SU-DHL-6 (cell line): ENCODE results near the gene CCDC70.

Experiments
- H2AFZ ChIP-seq: fragments of 200-600 bp; sonication (generic); 2 replicates; pipeline ENCODE4 v1.6.1; 2014; ENCODE audit warnings: low read depth, mild to moderate bottlenecking, moderate library complexity, mixed read lengths, antibody characterized with exemption, low read length; ENCODE audit not compliant: severe bottlenecking
- H3F3A ChIP-seq: fragments of 200-600 bp; shearing (Covaris generic); 2 replicates; pipeline ENCODE4 v1.6.0; 2016; ENCODE audit warnings: antibody characterized with exemption, mild to moderate bottlenecking; ENCODE audit not compliant: insufficient read depth
- H3K27ac ChIP-seq: fragments of 200-600 bp; sonication (generic); 2 replicates; pipeline ENCODE4 v1.5.1; 2016; ENCODE audit warnings: low read depth, mild to moderate bottlenecking, low read length, moderate library complexity, mixed read lengths
- H3K27me3 ChIP-seq: fragments of 200-600 bp; sonication (generic), shearing (Covaris generic); 2 replicates; pipeline ENCODE4 v1.6.0; 2014; ENCODE audit warnings: mild to moderate bottlenecking, low read length
- H3K36me3 ChIP-seq: fragments of 200-600 bp; sonication (generic); 2 replicates; pipeline ENCODE4 v1.6.1; 2014; ENCODE audit warnings: mild to moderate bottlenecking, low read length, mixed read lengths
- H3K4me2 ChIP-seq: fragments of 300-600, 200-600 bp; shearing (Covaris generic), sonication (generic); 2 replicates; pipeline ENCODE4 v1.6.0; 2014; ENCODE audit warnings: low read length, low read depth, mild to moderate bottlenecking; ENCODE audit not compliant: poor library complexity, severe bottlenecking
- H3K4me3 ChIP-seq: fragments of 200-600 bp; sonication (generic); 2 replicates; pipeline ENCODE4 v1.5.1; 2014; ENCODE audit warnings: antibody characterized with exemption, low read length, mild to moderate bottlenecking, mixed read lengths; ENCODE audit not compliant: insufficient read depth, poor library complexity, severe bottlenecking
- H3K79me2 ChIP-seq: fragments of 200-600 bp; sonication (generic); 2 replicates; pipeline ENCODE4 v1.6.1; 2014; ENCODE audit warnings: mild to moderate bottlenecking, low read length, moderate library complexity; ENCODE audit not compliant: insufficient read depth
- H3K9ac ChIP-seq: fragments of 200-600 bp; sonication (generic); 2 replicates; pipeline ENCODE4 v1.7.0; 2014; ENCODE audit warnings: mild to moderate bottlenecking, low read length
- H3K9me2 ChIP-seq: fragments of 200-600 bp; sonication (generic); replicated peaks from 2 replicates; pipeline ENCODE4 v1.6.1; 2014; ENCODE audit warnings: low read length; ENCODE audit not compliant: insufficient read depth
- H3K9me3 ChIP-seq: fragments of 200-600 bp; sonication (generic); 2 replicates; pipeline ENCODE4 v1.6.1; 2014; ENCODE audit warnings: low read length, mixed read lengths; ENCODE audit not compliant: insufficient read depth
- H4K20me1 ChIP-seq: fragments of 200-600 bp; sonication (generic); 2 replicates; pipeline ENCODE4 v1.6.1; 2014; ENCODE audit warnings: low read depth, mild to moderate bottlenecking, antibody characterized with exemption, low read length, moderate library complexity, mixed read lengths
- EZH2phosphoT487 ChIP-seq: fragments of 200-600 bp; sonication (generic), shearing (Covaris generic); conservative IDR thresholded peaks from 2 replicates; pipeline ENCODE4 v1.6.1; 2018; ENCODE audit warnings: mild to moderate bottlenecking, antibody characterized with exemption, low read length, moderate library complexity, mixed read lengths
- TF ChIP-seq, protein P1 (sequence below): fragments of 200-600 bp; sonication (generic); IDR thresholded peaks from one replicate; pipeline ENCODE4 v1.5.1; 2017; ENCODE audit warnings: antibody characterized with exemption, mild to moderate bottlenecking, low read length, moderate library complexity; ENCODE audit not compliant: insufficient read depth, poor library complexity, severe bottlenecking

CCDC70 gene

GRCh38 chr13:51837016-51837415, 24.8 kb upstream of the CCDC70 start:
- no peak overlapping the region for H3K4me3 ChIP-seq
- H3K27ac ChIP-seq: no peak overlapping the region
- no peak overlapping the region for H2AFZ ChIP-seq
- H3K36me3 ChIP-seq: no peaks in the 10 kb centered on the region
- H3K79me2 ChIP-seq: no peaks in the 10 kb centered on the region
- no peaks in the 10 kb centered on the region for H3F3A ChIP-seq
- no peaks in the 10 kb centered on the region for H3K9me3 ChIP-seq
- H3K9me2 ChIP-seq: no peaks in the 10 kb centered on the region
- no peaks in the 10 kb centered on the region for H4K20me1 ChIP-seq
- TF ChIP-seq, protein P1, sequence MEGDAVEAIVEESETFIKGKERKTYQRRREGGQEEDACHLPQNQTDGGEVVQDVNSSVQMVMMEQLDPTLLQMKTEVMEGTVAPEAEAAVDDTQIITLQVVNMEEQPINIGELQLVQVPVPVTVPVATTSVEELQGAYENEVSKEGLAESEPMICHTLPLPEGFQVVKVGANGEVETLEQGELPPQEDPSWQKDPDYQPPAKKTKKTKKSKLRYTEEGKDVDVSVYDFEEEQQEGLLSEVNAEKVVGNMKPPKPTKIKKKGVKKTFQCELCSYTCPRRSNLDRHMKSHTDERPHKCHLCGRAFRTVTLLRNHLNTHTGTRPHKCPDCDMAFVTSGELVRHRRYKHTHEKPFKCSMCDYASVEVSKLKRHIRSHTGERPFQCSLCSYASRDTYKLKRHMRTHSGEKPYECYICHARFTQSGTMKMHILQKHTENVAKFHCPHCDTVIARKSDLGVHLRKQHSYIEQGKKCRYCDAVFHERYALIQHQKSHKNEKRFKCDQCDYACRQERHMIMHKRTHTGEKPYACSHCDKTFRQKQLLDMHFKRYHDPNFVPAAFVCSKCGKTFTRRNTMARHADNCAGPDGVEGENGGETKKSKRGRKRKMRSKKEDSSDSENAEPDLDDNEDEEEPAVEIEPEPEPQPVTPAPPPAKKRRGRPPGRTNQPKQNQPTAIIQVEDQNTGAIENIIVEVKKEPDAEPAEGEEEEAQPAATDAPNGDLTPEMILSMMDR: no peak
- TF ChIP-seq EZH2phosphoT487: no peak
- H3K4me2 ChIP-seq: no peak overlapping the region
- H3K9ac ChIP-seq: no peak overlapping the region
- H3K27me3 ChIP-seq: no peaks in the 10 kb centered on the region

- Histone ChIP-seq H2AFZ (no peak overlapping the region), H3K4me3 (no peak overlapping the region), H3K9me3 (no peaks in the 10 kb centered on the region), H3F3A (no peaks in the 10 kb centered on the region), H3K9me2 (no peaks in the 10 kb centered on the region), H3K79me2 (no peaks in the 10 kb centered on the region), H3K27me3 (no peaks in the 10 kb centered on the region), H4K20me1 (no peaks in the 10 kb centered on the region), H3K36me3 (no peaks in the 10 kb centered on the region), H3K9ac (no peak overlapping the region), H3K4me2 (no peak overlapping the region), H3K27ac (no peak overlapping the region)
- no peak for TF ChIP-seq EZH2phosphoT487
- TF ChIP-seq, protein P1: no peak
Measured at GRCh38 chr13:51838240-51838846, 23.4 kb upstream of the CCDC70 start.

- Histone ChIP-seq H3F3A (no peaks in the 10 kb centered on the region), H3K4me2 (no peak overlapping the region), H3K9me2 (no peaks in the 10 kb centered on the region), H3K79me2 (no peaks in the 10 kb centered on the region), H3K27me3 (no peaks in the 10 kb centered on the region), H3K4me3 (no peak overlapping the region), H3K9ac (no peak overlapping the region), H4K20me1 (no peaks in the 10 kb centered on the region), H3K27ac (no peak overlapping the region), H3K9me3 (no peaks in the 10 kb centered on the region), H3K36me3 (no peaks in the 10 kb centered on the region), H2AFZ (no peak overlapping the region)
- TF ChIP-seq, protein P1: no peak
- no peak for TF ChIP-seq EZH2phosphoT487
Measured at GRCh38 chr13:51839711-51840540, 21.8 kb upstream of the CCDC70 start.
